TTC549 (cell line): ENCODE data around the gene CD28.
"Not testable (repeated sequence)": the region's sequence is repeated elsewhere in the genome, so short reads cannot be mapped to it uniquely, and the experiment has no call there.

ENCODE experiments used
- FAIRE-seq: peaks from 2 replicates; lab custom pipeline; 2012; peaks lifted over from hg19 to GRCh38; lab: Jason Lieb, UNC

CD28 gene

GRCh38 chr2:203750346-203751068, 44.1 kb downstream of the CD28 start:
- no peak for FAIRE-seq

- FAIRE-seq: no peak
These were observed 45.3 kb downstream of the CD28 start for GRCh38 chr2:203751685-203752271.

GRCh38 chr2:203756161-203756560, 49.7 kb downstream of the CD28 start:
- no peak for FAIRE-seq

- no peak for FAIRE-seq
These were observed 52.6 kb downstream of the CD28 start for GRCh38 chr2:203758841-203759689.

- no peak for FAIRE-seq
These were observed 53.4 kb downstream of the CD28 start for GRCh38 chr2:203759690-203760365.

GRCh38 chr2:203761121-203761520, 54.7 kb downstream of the CD28 start:
- FAIRE-seq: no peak

GRCh38 chr2:203763241-203763937, 57.0 kb downstream of the CD28 start:
- no peak for FAIRE-seq

- no peak for FAIRE-seq
These were observed 57.7 kb downstream of the CD28 start for GRCh38 chr2:203763938-203764664.

GRCh38 chr2:203772456-203773165, 66.2 kb downstream of the CD28 start:
- FAIRE-seq: no peak

- no peak for FAIRE-seq
These were observed 68.3 kb downstream of the CD28 start for GRCh38 chr2:203774760-203775159.

GRCh38 chr2:203775684-203776083, 69.2 kb downstream of the CD28 start:
- no peak for FAIRE-seq

GRCh38 chr2:203777030-203777429, 70.6 kb downstream of the CD28 start:
- no peak for FAIRE-seq

GRCh38 chr2:203779477-203780073, 73.1 kb downstream of the CD28 start:
- not testable (repeated sequence) for FAIRE-seq

GRCh38 chr2:203780231-203780630, 73.8 kb downstream of the CD28 start:
- FAIRE-seq: no peak

- FAIRE-seq: no peak
These were observed 74.7 kb downstream of the CD28 start for GRCh38 chr2:203781151-203781550.

- FAIRE-seq: no peak
These were observed 76.0 kb downstream of the CD28 start for GRCh38 chr2:203782262-203782976.

- no peak for FAIRE-seq
These were observed 77.2 kb downstream of the CD28 start for GRCh38 chr2:203783496-203784203.

- not testable (repeated sequence) for FAIRE-seq
These were observed 78.4 kb downstream of the CD28 start for GRCh38 chr2:203784710-203785270.
